ENCODE results near the gene ZFYVE19. TPM values are rescaled to one million over a fixed set of nuclear protein-coding genes. Genes with fewer than 3 reads are reported as not detected.

The ZFYVE19 gene
- total and polyA plus RNA-seq, 2 donors (not counting 3 experiments of a cell fraction or from before 2014, with no cell fraction given): 29.7 to 47.2 TPM

DNA sequence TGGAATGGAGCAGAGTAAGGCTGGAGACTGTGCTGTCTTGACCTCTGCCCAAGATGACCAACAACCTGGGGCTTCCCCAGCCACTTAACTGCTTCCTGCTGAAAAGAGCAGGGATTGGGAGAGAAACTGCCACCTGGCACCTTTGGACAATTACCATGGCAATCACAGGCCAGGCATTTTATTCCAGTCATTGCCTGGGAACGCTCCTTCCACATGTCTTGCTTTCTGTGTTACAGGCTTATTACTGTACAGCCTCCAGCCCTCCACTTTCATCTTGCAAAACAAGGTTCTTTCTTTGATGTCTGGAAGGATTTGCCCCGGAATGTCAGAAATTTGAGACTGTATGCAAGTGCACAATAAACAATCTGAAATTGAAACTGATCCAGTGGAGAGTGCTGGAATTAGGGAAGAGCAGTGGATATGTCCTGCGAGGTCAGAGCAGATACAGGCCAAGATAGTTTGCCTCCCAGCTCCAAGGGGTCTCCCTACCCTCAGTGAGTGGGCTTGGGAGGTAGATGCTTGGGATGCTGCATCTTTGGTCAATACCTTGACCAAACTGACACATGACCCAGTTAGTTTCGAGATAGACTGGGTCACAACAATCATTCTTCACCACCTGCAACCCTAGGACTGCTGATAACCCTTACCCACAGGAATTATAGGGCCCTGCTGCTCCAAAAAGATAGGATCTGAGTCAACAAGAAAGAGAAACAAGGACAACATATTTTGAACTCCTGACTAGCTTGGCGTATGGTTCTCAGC lies 19.0 kb downstream of the ZFYVE19 start:
- intact Hi-C loops (cut with micrococcal nuclease): no loop called here
- TF ChIP-seq FOS (IDR thresholded peaks at IDR 0.05; ENCODE audit: borderline replicate concordance, insufficient read depth, low read length) (no peak), MAX (IDR thresholded peaks at IDR 0.05; ENCODE audit: insufficient read depth, insufficient read length) (no peak), GATA2 (IDR thresholded peaks at IDR 0.05; ENCODE audit: insufficient read depth, insufficient read length, low read depth, low read length) (no peak), POLR2AphosphoS5 (IDR thresholded peaks at IDR 0.05; ENCODE audit: insufficient read depth, low read depth, low read length) (no peak), MYC (IDR thresholded peaks at IDR 0.05; ENCODE audit: low read depth, low read length) (no peak)
- TF ChIP-seq, protein P1, sequence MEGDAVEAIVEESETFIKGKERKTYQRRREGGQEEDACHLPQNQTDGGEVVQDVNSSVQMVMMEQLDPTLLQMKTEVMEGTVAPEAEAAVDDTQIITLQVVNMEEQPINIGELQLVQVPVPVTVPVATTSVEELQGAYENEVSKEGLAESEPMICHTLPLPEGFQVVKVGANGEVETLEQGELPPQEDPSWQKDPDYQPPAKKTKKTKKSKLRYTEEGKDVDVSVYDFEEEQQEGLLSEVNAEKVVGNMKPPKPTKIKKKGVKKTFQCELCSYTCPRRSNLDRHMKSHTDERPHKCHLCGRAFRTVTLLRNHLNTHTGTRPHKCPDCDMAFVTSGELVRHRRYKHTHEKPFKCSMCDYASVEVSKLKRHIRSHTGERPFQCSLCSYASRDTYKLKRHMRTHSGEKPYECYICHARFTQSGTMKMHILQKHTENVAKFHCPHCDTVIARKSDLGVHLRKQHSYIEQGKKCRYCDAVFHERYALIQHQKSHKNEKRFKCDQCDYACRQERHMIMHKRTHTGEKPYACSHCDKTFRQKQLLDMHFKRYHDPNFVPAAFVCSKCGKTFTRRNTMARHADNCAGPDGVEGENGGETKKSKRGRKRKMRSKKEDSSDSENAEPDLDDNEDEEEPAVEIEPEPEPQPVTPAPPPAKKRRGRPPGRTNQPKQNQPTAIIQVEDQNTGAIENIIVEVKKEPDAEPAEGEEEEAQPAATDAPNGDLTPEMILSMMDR (IDR thresholded peaks at IDR 0.05; ENCODE audit: extremely low read depth in 1 of 2, insufficient read depth in 1 of 2, low read depth in 1 of 2, low read length in 2 of 2): no peak
- no peaks in the 10 kb centered on the region for H3K9me1 ChIP-seq (replicated peaks; ENCODE audit: control insufficient read depth, extremely low read depth, insufficient read depth, low read length)
- H3K36me3 ChIP-seq (ENCODE audit: control insufficient read depth in 2 of 2, extremely low read depth in 1 of 2, insufficient read depth in 2 of 2, low read length in 2 of 2): no peaks in the 10 kb centered on the region
- no peak overlapping the region for H3K4me2 ChIP-seq (ENCODE audit: insufficient read depth, low read length)
- POLR2A ChIA-PET: no interaction called here
- FAIRE-seq (no peak), DNase-seq (ENCODE audit: low read depth, low spot score) (peak; percentile 34)
- H2AFZ ChIP-seq (ENCODE audit: low read depth, low read length): no peak overlapping the region
- peaks cover 7 to 14% of the 10 kb centered on the region in 2 experiments for H3K27me3 ChIP-seq (ENCODE audit: control insufficient read depth in 2 of 2, insufficient read depth in 2 of 2, low read length in 2 of 2)
- H3K79me2 ChIP-seq (ENCODE audit: control insufficient read depth, insufficient read depth, low read length): no peaks in the 10 kb centered on the region
- no peaks in the 10 kb centered on the region for H3K4me1 ChIP-seq (ENCODE audit: control insufficient read depth, extremely low read depth, insufficient read depth, low read length)
- H4K20me1 ChIP-seq (replicated peaks; ENCODE audit: control insufficient read depth, extremely low read depth, insufficient read depth, low read length): no peaks in the 10 kb centered on the region
- CTCF ChIA-PET: interaction anchor here (3.5 kb wide), 1 partner anchor 32 kb away, joined by 15 read pairs; no protein-coding TSS in a partner anchor
- H3K9me3 ChIP-seq (replicated peaks; ENCODE audit: control insufficient read depth, insufficient read depth, low read length): no peaks in the 10 kb centered on the region
- H3K4me3 ChIP-seq (replicated peaks in 1 of 3; ENCODE audit: insufficient read depth in 1 of 3, low read depth in 1 of 3, low read length in 3 of 3): no peak overlapping the region
- dilution Hi-C loops (cut with MboI; ENCODE audit: extremely low pct_ligation_motif_present, low sequenced_read_pairs): no loop called here
- no TSS peak for BruUV-seq (replicated peaks)
- no peak overlapping the region for H3K9ac ChIP-seq (replicated peaks; ENCODE audit: extremely low read depth, insufficient read depth, low read length)
- H3K27ac ChIP-seq (ENCODE audit: insufficient read depth, low read depth, low read length): no peak overlapping the region

Measured in endothelial cell of umbilical vein (primary cell).